ENCODE data around the gene YJEFN3.

DNA sequence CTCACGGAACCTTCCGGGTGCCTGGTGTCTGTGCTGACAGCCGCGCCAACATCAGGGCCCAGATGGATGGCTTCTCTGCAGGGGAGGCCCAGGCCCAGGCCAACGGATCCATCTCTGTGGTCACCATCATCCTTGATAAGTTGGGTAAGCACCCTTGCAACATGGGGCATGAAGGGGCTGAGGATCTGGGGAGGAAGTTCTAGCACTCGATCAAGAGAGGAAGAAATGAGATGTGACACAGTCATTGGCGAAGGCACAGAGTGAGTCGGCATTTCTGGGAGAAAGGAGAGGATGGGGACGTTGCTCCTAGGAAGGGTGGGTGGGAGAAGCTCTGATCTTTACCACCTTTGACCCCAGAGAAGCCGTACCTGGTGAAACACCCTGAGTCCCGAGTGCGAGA, 13.8 kb downstream of the YJEFN3 start:
- TF ChIP-seq, protein P1, sequence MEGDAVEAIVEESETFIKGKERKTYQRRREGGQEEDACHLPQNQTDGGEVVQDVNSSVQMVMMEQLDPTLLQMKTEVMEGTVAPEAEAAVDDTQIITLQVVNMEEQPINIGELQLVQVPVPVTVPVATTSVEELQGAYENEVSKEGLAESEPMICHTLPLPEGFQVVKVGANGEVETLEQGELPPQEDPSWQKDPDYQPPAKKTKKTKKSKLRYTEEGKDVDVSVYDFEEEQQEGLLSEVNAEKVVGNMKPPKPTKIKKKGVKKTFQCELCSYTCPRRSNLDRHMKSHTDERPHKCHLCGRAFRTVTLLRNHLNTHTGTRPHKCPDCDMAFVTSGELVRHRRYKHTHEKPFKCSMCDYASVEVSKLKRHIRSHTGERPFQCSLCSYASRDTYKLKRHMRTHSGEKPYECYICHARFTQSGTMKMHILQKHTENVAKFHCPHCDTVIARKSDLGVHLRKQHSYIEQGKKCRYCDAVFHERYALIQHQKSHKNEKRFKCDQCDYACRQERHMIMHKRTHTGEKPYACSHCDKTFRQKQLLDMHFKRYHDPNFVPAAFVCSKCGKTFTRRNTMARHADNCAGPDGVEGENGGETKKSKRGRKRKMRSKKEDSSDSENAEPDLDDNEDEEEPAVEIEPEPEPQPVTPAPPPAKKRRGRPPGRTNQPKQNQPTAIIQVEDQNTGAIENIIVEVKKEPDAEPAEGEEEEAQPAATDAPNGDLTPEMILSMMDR (tag by site-specific recombination; IDR thresholded peaks at IDR 0.05) = no peak
- no peak for TF ChIP-seq GLI2 (tag by site-specific recombination; IDR thresholded peaks at IDR 0.05; ENCODE audit: borderline replicate concordance, low read depth)
